ENCODE measurements around the gene CCT6A.
A peak's percentile ranks its signal among the peaks of the same experiment; 100 is the strongest.
"Not testable (repeated sequence)": the region's sequence is repeated elsewhere in the genome, so short reads cannot be mapped to it uniquely, and the experiment has no call there.

Gene CCT6A

GRCh38 chr7:56040730-56041129, 10.8 kb upstream of the CCT6A start:
- TF ChIP-seq POLR2A (IDR thresholded peaks at IDR 0.05; ENCODE audit: low read length) (no peak), GATA1 (IDR thresholded peaks at IDR 0.05; ENCODE audit: low read depth, low read length) (no peak)
- no peak for DNase-seq

GRCh38 chr7:56045758-56046157, 5.8 kb upstream of the CCT6A start:
- not testable (repeated sequence) for DNase-seq

DNA sequence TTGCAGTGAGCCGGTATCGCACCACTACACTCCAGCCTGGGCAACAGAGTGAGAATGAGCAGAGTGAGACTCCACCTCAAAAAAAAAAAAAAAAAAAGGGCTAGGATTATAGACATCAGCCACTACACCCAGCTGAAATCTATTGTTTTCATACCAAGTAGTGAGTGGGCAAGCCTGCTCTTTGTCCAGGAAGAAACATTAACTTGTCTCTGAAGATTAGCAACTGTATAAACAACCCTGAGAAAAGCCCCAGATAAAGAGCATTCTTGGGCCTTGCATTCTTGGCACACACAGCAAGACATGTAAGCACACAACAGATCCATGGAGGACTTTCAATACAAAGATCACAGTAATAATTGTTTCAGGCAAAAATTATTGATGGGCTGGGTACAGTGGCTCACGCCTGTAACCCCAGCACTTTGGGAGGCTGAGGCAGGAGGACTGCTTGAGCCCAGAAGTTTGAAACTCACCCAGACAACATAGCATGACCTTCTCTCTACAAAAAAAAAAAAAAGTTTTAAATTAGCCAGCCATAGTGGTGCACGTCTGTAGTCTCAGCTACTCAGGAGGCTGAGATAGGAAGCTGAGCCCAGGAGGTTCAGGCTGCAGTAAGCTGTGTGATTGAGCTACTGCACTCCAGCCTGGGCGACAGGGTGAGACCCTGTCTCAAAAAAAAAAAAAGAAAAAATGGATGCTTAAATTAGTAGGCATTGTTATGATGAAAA, 4.7 kb upstream of the CCT6A start:
- TF ChIP-seq GATA1 (IDR thresholded peaks at IDR 0.05; ENCODE audit: low read depth, low read length), result no peak
- TF ChIP-seq POLR2A (IDR thresholded peaks at IDR 0.05; ENCODE audit: low read length), result no peak
- DNase-seq, result peak in 1 of 2 experiments; percentile 22

DNA sequence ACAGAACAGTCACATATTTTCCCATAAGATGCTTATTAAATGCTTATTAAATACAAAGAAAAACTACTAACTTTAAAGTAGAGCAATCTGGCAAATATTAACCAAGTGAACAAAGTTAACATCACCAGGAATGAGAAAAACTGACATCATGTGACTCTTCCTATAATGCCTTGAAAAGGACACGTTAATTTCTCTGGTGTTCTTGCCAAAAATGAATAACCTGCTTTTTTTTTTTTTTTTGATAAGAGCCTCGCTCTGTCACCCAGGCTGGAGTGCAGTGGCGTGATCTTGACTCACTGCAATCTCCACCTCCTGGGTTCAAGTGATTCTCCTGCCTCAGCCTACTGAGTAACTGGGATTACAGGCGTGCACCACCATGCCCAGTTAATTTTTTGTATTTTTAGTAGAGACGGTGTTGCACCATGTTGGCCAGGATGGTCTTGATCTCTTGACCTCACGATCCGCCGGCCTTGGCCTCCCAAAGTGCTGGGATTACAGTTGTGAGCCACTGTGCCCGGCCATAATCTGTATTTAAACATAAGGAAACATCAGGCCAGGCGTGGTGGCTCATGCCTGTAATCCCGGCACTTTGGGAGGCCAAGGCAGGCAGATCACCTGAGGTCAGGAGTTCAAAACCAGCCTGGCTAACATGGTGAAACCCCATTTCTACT, 4.0 kb upstream of the CCT6A start:
- peak; percentile 9 to 21 for DNase-seq

GRCh38 chr7:56048245-56048644, 3.3 kb upstream of the CCT6A start:
- DNase-seq, result no peak
- TF ChIP-seq POLR2A (IDR thresholded peaks at IDR 0.05; ENCODE audit: low read length) (no peak), GATA1 (IDR thresholded peaks at IDR 0.05; ENCODE audit: low read depth, low read length) (no peak)

DNA sequence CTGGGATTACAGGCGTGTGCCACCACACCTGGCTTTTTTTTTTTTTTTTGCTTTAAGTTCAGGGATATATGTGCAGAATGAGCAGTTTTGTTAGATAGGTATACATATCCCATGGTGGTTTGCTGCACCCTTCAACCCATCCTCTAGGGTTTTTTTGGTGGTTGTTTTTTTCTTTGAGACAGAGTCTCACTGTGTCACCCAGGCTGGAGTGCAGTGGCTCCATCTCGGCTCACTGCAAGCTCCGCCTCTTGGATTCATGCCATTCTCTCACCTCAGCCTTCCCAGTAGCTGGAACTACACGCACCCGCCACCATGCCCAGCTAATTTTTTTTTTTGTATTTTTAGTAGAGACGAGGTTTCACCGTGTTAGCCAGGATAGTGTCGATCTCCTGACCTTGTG, 2.8 kb upstream of the CCT6A start:
- DNase-seq, result peak in 1 of 2 experiments; percentile 12

GRCh38 chr7:56051053-56051338, 569 bp upstream of the CCT6A start:
- no peak for DNase-seq
- no peak for TF ChIP-seq POLR2A (IDR thresholded peaks at IDR 0.05; ENCODE audit: low read length)
- TF ChIP-seq GATA1 (IDR thresholded peaks at IDR 0.05; ENCODE audit: low read depth, low read length), result no peak

- no peak for DNase-seq
- no peak for TF ChIP-seq POLR2A (IDR thresholded peaks at IDR 0.05; ENCODE audit: low read length)
- TF ChIP-seq GATA1 (IDR thresholded peaks at IDR 0.05; ENCODE audit: low read depth, low read length), result no peak
Observed at GRCh38 chr7:56053379-56053778, 1.8 kb downstream of the CCT6A start.

- TF ChIP-seq POLR2A (IDR thresholded peaks at IDR 0.05; ENCODE audit: low read length), result no peak
- TF ChIP-seq GATA1 (IDR thresholded peaks at IDR 0.05; ENCODE audit: low read depth, low read length), result no peak
- DNase-seq, result no peak
Observed at GRCh38 chr7:56053993-56054392, 2.4 kb downstream of the CCT6A start.

GRCh38 chr7:56062382-56062781, 10.8 kb downstream of the CCT6A start:
- peak in 1 of 2 experiments; percentile 23 for DNase-seq
- TF ChIP-seq POLR2A (IDR thresholded peaks at IDR 0.05; ENCODE audit: low read length), result no peak
- no peak for TF ChIP-seq GATA1 (IDR thresholded peaks at IDR 0.05; ENCODE audit: low read depth, low read length)

GRCh38 chr7:56063500-56063881, 11.9 kb downstream of the CCT6A start:
- DNase-seq, result no peak
- TF ChIP-seq POLR2A (IDR thresholded peaks at IDR 0.05; ENCODE audit: low read length) (no peak), GATA1 (IDR thresholded peaks at IDR 0.05; ENCODE audit: low read depth, low read length) (no peak)

DNA sequence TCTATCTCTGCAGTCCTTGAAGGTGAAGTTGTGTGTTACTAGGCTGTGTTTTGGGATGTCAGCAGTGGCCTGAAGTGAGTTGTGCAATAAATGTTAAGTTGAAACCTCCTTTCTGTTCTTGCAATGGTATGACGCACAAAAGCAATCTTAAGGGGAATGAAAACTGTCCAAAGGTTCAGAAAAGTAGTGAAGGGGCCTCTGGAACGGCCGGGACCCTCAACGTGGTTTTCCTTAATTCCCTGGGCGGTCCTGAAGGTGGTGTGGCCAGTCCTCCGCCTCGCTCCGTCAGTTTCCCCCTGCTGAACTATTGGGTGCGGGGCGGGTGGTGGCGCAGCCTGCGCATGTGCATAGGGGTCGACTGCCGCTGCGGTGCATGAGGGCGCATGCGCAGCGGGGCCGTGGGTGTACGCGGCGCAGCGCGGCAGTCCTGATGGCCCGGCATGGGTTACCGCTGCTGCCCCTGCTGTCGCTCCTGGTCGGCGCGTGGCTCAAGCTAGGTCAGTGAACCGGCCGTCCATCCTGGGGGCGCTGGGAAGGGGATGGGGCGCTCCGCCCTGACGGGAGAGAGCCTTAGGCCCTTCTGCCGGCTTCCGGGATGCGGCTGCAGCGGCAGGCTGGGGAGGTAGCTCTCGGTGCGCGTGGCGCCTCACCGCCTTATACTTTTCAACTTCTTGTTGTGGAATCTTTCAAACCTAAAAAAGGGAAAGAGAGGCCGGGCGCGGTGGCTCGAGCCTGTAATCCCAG, 12.5 kb downstream of the CCT6A start, which contains the start of gene SUMF2:
Gene SUMF2, plus strand, starts transcription at position 405 of the 744 bp plus-strand sequence. Its CDS starts 26 bp downstream, at position 431.
- TF ChIP-seq POLR2A (IDR thresholded peaks at IDR 0.05; ENCODE audit: low read length), result peak; percentile 93
- TF ChIP-seq GATA1 (IDR thresholded peaks at IDR 0.05; ENCODE audit: low read depth, low read length), result no peak
- peak; percentile 90 to 94 for DNase-seq

GRCh38 chr7:56066376-56066775, 14.8 kb downstream of the CCT6A start:
- not testable (repeated sequence) for DNase-seq

DNA sequence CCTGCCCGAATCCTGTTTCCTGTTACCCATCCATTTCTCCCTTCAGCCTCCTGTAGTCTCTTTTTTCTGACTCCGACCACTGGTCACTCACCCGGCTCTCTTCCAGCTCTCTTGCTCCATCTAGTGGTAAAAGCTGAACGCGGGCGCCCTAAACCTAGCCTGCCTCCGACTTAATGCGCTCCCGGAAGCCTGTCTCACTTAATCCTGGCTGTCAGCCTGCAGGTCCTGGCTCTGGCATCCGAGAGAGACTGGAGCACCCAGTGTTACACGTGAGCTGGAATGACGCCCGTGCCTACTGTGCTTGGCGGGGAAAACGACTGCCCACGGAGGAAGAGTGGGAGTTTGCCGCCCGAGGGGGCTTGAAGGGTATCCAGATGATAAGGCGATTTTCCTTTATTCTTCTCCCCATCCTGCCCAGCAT, 22.8 kb downstream of the CCT6A start:
- DNase-seq, result peak; percentile 71 to 82
- no peak for TF ChIP-seq POLR2A (IDR thresholded peaks at IDR 0.05; ENCODE audit: low read length)
- TF ChIP-seq GATA1 (IDR thresholded peaks at IDR 0.05; ENCODE audit: low read depth, low read length), result no peak

DNA sequence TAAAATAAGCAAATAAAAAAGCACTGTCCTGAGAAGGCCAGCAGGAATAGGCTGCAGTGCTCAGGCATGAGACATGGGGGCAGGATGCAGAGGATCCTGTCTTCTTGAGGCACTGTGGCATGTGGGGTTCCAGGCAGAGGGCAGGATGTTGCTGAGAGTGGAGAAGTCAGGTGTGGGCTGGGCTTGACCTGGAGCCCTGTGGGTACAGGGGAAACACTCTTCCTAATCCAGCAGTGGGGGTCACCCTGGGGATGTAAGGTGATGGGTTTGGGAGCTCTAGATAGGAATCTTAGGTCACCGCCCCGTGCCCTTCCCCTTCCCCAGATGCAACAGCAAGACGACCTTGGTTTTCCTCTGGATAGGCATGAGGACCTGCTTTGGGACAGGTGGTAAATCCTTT, 26.1 kb downstream of the CCT6A start:
- no peak for DNase-seq
- TF ChIP-seq POLR2A (IDR thresholded peaks at IDR 0.05; ENCODE audit: low read length) (no peak), GATA1 (IDR thresholded peaks at IDR 0.05; ENCODE audit: low read depth, low read length) (no peak)
